Spinal cord (tissue), 10 donors: Measurements from ENCODE around the gene DAB1. TPM values are rescaled to one million over a fixed set of nuclear protein-coding genes. Genes with fewer than 3 reads are reported as not detected.
A peak's percentile ranks its signal among the peaks of the same experiment; 100 is the strongest.
"Not testable (repeated sequence)": the region's sequence is repeated elsewhere in the genome, so short reads cannot be mapped to it uniquely, and the experiment has no call there.

Experiments used
- DNase-seq, 6 donors: peaks; one replicate each; pipeline versions ENCODE4 v3.0.0 to v3.0.0-alpha.2; 2013 to 2015; ENCODE audit warnings: low spot score in 6 of 6, low read depth in 4 of 6
- H3K27ac ChIP-seq: one replicate; pipeline ENCODE4 v1.5.1; 2013; ENCODE audit warnings: low read depth, low read length, control low read depth
- H3K27me3 ChIP-seq: one replicate; pipeline ENCODE4 v1.6.1; 2013; ENCODE audit warnings: low read length; ENCODE audit not compliant: control insufficient read depth, insufficient read depth
- H3K36me3 ChIP-seq: one replicate; pipeline ENCODE4 v1.6.1; 2013; ENCODE audit warnings: low read length; ENCODE audit not compliant: control insufficient read depth, insufficient read depth
- H3K4me1 ChIP-seq: one replicate; pipeline ENCODE4 v1.6.1; 2013; ENCODE audit warnings: low read length; ENCODE audit not compliant: control insufficient read depth, insufficient read depth
- H3K4me3 ChIP-seq: one replicate; pipeline ENCODE4 v1.5.1; 2013; ENCODE audit warnings: low read depth, low read length, control low read depth
- H3K9me3 ChIP-seq: one replicate; pipeline ENCODE4 v1.6.1; 2013; ENCODE audit warnings: low read length; ENCODE audit not compliant: control insufficient read depth, insufficient read depth
- whole genome bisulfite sequencing: methylation state at CpG from one replicate; pipeline ENCODE4 v1.1.5; 2013; ENCODE audit warnings: missing lambda C conversion rate; ENCODE audit not compliant: insufficient coverage; 5-methylcytosine and 5-hydroxymethylcytosine counted together
- polyA plus RNA-seq, 2 donors: library from polyadenylated mRNA; unstranded; fragments of 120-200 nt; gene quantifications; one replicate each; pipeline ENCODE4 v1.2.1, GENCODE V29; 2013; ENCODE audit not compliant: insufficient read length in 2 of 2
- total RNA-seq, 2 donors: library from RNA; depleted of rRNA in 1 of 2; stranded (reverse); fragments of 120-200 nt in 1 of 2; fragments of >200 nt in 1 of 2; gene quantifications; one replicate each; pipeline versions ENCODE4 v1.2.3 to v1.2.4, GENCODE V29; 2013 to 2014
- donor health status: healthy.

The DAB1 gene
- total and polyA plus RNA-seq, 4 donors = 8.3 to 27.9 (median 16.9) TPM

- Histone ChIP-seq H3K4me1 (peaks cover 3% of the 10 kb centered on the region), H3K36me3 (no peaks in the 10 kb centered on the region), H3K9me3 (no peaks in the 10 kb centered on the region), H3K4me3 (no peak overlapping the region), H3K27ac (no peak overlapping the region), H3K27me3 (no peaks in the 10 kb centered on the region)
- no peak for DNase-seq
Measured at GRCh38 chr1:57234459-57234858, 189.4 kb downstream of the DAB1 start.

GRCh38 chr1:57232500-57232899 lies 191.4 kb downstream of the DAB1 start:
- no peaks in the 10 kb centered on the region for H3K27me3 ChIP-seq
- H3K4me1 ChIP-seq = peaks cover 3% of the 10 kb centered on the region
- no peak overlapping the region for H3K27ac ChIP-seq
- H3K4me3 ChIP-seq = no peak overlapping the region
- no peaks in the 10 kb centered on the region for H3K9me3 ChIP-seq
- no peaks in the 10 kb centered on the region for H3K36me3 ChIP-seq
- WGBS = 89% methylated on average over 1 of the region's 3 CpGs
- no peak for DNase-seq

GRCh38 chr1:57229998-57230397 lies 193.9 kb downstream of the DAB1 start:
- H3K27me3 ChIP-seq = no peaks in the 10 kb centered on the region
- H3K4me3 ChIP-seq = no peak overlapping the region
- no peaks in the 10 kb centered on the region for H3K9me3 ChIP-seq
- no peak overlapping the region for H3K27ac ChIP-seq
- H3K36me3 ChIP-seq = no peaks in the 10 kb centered on the region
- WGBS = no CpG with 5 or more reads among the region's 2 CpGs
- DNase-seq = no peak
- H3K4me1 ChIP-seq = no peaks in the 10 kb centered on the region

GRCh38 chr1:57229076-57229475 lies 194.8 kb downstream of the DAB1 start:
- H3K9me3 ChIP-seq = no peaks in the 10 kb centered on the region
- no peaks in the 10 kb centered on the region for H3K36me3 ChIP-seq
- no peak for DNase-seq
- no peak overlapping the region for H3K4me3 ChIP-seq
- WGBS = no CpG with 5 or more reads among the region's 4 CpGs
- H3K27me3 ChIP-seq = no peaks in the 10 kb centered on the region
- no peaks in the 10 kb centered on the region for H3K4me1 ChIP-seq
- H3K27ac ChIP-seq = no peak overlapping the region

- no peaks in the 10 kb centered on the region for H3K36me3 ChIP-seq
- H3K27me3 ChIP-seq = no peaks in the 10 kb centered on the region
- 87% methylated on average over 1 of the region's 3 CpGs for WGBS
- no peak overlapping the region for H3K4me3 ChIP-seq
- no peaks in the 10 kb centered on the region for H3K9me3 ChIP-seq
- H3K4me1 ChIP-seq = no peaks in the 10 kb centered on the region
- DNase-seq = no peak
- no peak overlapping the region for H3K27ac ChIP-seq
Measured at GRCh38 chr1:57222801-57223200, 201.1 kb downstream of the DAB1 start.

GRCh38 chr1:57222307-57222706 lies 201.6 kb downstream of the DAB1 start:
- Histone ChIP-seq H3K27ac (no peak overlapping the region), H3K27me3 (no peaks in the 10 kb centered on the region), H3K36me3 (no peaks in the 10 kb centered on the region), H3K9me3 (no peaks in the 10 kb centered on the region), H3K4me3 (no peak overlapping the region), H3K4me1 (no peaks in the 10 kb centered on the region)
- DNase-seq = no peak

- not testable (repeated sequence) for H3K4me3 ChIP-seq, H3K4me1 ChIP-seq, DNase-seq, H3K36me3 ChIP-seq, H3K27ac ChIP-seq, H3K27me3 ChIP-seq, H3K9me3 ChIP-seq
- no CpG with 5 or more reads among the region's 2 CpGs for WGBS
Measured at GRCh38 chr1:57220905-57221304, 203.0 kb downstream of the DAB1 start.

- H3K4me1 ChIP-seq = no peaks in the 10 kb centered on the region
- 52% methylated on average over 4 of the region's 6 CpGs for WGBS
- H3K36me3 ChIP-seq = no peaks in the 10 kb centered on the region
- no peak for DNase-seq
- no peaks in the 10 kb centered on the region for H3K27me3 ChIP-seq
- no peak overlapping the region for H3K27ac ChIP-seq
- no peak overlapping the region for H3K4me3 ChIP-seq
- no peaks in the 10 kb centered on the region for H3K9me3 ChIP-seq
Measured at GRCh38 chr1:57218487-57219079, 205.3 kb downstream of the DAB1 start.

GRCh38 chr1:57217905-57218304 lies 206.0 kb downstream of the DAB1 start:
- Histone ChIP-seq H3K9me3 (no peaks in the 10 kb centered on the region), H3K36me3 (no peaks in the 10 kb centered on the region), H3K27me3 (no peaks in the 10 kb centered on the region), H3K4me3 (no peak overlapping the region), H3K27ac (no peak overlapping the region), H3K4me1 (no peaks in the 10 kb centered on the region)
- DNase-seq = no peak
- WGBS = 91% methylated on average over 6 of the region's 7 CpGs

- H3K27me3 ChIP-seq = no peaks in the 10 kb centered on the region
- WGBS = 67% methylated on average over 3 of the region's 5 CpGs
- peak in 1 of 6 donors; percentile 33 for DNase-seq
- no peaks in the 10 kb centered on the region for H3K36me3 ChIP-seq
- no peaks in the 10 kb centered on the region for H3K9me3 ChIP-seq
- no peak overlapping the region for H3K4me3 ChIP-seq
- peak overlapping the region; percentile 50 for H3K27ac ChIP-seq
- no peaks in the 10 kb centered on the region for H3K4me1 ChIP-seq
Measured at GRCh38 chr1:57214951-57215575, 208.8 kb downstream of the DAB1 start.
